Measurements from ENCODE around the gene SLIT1.

The SLIT1 gene

DNA sequence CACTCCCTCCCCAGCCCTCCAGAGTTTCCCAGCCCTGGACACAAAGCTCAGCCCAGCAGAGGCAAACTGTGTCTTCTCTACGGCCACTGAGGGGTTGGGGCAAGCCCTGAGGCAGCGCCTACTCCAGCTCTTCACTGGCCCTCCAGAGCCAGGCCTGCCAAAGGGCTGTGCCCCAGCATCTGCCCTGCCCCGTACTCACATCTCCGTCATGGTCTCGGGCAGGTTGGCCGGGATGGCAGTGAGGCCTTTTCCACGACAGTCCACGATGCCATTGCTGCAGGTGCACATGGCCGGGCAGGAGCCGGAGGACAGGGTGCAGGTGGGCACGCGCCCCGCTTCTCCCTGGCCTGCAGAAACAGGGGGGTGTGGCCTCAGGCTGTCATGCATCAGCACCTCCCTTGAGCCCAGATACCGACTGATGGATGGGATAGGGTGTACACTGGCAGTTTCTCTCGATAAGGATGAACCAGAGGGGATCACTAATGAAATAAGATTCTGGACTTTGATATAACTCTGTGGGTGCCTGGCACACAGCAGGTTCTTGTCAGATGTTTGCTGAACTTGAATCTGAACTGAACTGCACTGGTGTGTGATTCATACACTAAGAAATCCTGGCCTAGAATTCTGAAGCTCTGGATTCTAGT, 125.2 kb downstream of the SLIT1 start:
- DNase-seq, result no peak

GRCh38 chr10:97059872-97060205, 125.9 kb downstream of the SLIT1 start:
- DNase-seq, result no peak

DNA sequence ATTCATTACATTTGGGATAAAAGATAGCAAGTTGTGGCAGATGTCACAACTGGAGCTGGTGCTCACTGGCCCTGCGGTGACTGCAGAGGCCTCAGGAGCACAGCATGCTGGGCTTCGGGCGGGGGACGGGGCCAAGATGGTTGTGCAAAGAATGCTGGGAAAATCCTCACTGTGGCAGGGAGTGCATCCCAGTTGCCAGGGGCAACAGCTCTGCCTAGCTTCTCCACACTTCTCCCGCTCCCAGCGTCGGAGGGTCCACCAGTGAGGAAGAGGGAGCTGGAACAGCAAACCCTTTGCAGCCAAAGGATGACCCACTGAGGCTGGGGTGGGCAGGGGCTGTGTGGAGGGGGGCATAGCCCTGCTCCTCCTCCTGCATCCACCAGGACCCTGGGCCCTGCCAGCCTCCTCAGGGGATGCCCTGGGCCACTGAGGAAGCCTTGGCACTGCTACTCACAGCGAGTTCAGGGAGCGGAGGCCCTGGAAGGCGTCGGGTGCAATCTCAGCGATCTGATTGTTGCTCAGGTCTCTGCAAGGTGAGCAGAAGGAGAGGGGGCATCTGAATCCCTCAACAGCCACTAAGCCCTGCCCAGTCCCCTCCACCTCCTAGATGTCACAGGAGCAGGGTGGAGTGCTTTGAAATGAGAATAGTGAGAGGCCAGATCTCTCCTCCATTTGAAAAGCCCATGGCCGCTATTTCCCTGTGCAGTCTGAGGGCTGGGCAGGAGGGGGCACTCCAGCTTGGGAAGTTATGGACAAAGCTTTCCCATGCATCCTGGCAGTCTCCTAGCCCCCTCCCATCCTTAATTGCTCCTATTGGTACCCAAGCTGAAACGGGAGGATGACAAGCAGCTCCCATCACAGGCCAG, 126.5 kb downstream of the SLIT1 start:
- no peak for DNase-seq

DNA sequence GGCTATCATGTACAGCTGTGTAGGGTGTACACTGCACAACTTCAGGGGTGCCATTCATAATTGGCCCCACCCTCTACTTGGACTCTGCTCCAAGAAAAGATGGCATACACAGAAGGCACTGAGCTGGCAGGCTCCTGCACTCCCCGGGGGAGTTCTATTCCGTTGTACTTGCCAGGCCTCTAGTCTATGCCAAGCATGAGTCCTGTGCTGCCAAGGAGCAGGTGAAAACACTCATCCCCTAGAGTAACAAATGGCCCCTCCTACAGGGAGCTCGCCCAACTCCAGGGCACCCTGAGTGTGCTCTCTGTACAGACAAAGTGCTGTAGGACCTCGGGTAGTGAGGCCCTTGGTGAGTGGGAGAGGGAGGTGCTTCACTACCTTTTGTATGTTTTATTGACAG, 127.2 kb downstream of the SLIT1 start:
- DNase-seq, result no peak

- DNase-seq, result no peak
These were observed 128.1 kb downstream of the SLIT1 start for GRCh38 chr10:97057491-97058235.

- no peak for DNase-seq
These were observed 129.6 kb downstream of the SLIT1 start for GRCh38 chr10:97056003-97056630.

DNA sequence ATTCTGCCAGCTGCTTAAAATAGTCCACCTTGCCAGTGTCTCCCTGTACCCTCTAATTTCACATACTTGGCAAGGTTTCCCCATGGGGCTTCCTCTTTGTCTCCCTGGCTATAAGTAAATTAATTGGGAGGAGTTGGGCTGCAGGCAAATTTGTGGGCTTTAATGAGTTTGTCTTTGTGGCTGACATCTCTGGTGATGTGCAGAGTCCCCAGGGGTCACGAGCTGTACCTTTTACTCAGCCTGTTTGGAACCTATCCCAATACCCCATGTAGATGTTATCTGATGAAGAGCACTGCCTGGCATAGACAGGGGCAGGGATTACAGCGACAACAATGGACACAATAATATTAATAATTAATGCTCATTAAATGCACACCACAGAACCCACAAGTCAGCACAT, 132.5 kb downstream of the SLIT1 start:
- no peak for DNase-seq

DNA sequence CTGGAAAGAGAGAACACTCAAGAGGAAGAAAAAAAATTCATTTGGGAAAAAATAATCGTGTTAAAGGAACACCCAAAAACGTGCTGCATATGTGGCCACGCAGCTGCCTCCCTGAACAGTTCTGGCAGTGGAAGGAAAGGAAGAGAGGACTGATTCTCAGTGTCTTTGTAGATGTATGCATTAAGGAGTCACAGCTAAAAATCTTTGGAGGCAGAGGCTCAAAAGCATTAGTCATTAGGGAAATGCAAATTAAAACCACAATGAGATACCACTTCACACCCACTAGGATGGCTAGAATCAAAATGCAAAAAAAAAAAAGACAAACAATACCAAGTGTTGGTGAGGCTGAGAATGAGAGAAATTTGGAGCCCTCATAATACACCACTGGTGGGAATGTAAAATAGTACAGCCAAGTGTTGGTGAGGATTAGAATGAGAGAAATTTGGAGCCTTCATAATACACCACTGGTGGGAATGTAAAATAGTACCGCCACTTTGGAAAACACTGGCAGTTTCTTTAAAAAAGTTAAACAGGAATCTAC, 134.7 kb downstream of the SLIT1 start:
- DNase-seq, result no peak

- DNase-seq, result no peak
These were observed 135.5 kb downstream of the SLIT1 start for GRCh38 chr10:97050205-97050745.

- DNase-seq, result no peak
These were observed 136.1 kb downstream of the SLIT1 start for GRCh38 chr10:97049670-97050069.

DNA sequence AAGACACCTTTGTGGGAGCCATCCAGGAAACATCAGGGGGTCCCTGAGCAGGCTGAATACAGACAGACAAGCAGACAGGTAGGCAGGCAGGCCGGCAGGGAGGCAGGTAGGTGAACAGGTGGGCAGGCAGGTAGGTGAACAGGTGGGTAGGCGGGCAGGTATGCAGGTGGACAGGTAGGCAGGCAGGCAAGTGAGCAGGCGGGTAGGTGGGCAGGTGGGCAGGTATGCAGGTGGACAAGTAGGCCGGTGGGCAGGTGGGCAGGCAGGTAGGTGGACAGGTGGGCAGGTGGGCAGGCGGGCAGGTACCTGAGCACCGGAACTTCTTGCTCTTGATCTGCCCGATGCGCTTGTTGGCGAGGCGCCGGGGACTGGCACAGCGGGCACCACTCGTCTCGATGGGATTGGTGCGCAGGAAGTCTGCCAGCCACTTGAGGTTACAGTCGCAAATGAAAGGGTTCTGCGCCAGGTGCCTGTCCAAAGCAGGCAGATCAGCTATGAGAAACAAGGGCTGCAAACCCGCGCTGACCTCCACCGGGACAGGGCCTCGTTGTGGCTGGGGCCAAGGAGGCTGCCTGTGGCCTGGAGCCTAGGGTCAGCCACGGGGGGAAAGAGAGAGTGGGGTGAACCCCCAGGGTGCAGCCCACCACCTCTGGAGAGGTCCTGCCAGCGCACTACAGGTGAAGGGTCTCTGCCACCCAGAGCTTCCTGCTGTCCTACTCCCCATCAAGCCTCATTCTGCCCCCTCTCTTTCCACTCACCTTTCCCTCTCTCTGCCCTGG, 136.9 kb downstream of the SLIT1 start:
- DNase-seq, result no peak

GRCh38 chr10:97047788-97048187, 138.0 kb downstream of the SLIT1 start:
- DNase-seq, result no peak

DNA sequence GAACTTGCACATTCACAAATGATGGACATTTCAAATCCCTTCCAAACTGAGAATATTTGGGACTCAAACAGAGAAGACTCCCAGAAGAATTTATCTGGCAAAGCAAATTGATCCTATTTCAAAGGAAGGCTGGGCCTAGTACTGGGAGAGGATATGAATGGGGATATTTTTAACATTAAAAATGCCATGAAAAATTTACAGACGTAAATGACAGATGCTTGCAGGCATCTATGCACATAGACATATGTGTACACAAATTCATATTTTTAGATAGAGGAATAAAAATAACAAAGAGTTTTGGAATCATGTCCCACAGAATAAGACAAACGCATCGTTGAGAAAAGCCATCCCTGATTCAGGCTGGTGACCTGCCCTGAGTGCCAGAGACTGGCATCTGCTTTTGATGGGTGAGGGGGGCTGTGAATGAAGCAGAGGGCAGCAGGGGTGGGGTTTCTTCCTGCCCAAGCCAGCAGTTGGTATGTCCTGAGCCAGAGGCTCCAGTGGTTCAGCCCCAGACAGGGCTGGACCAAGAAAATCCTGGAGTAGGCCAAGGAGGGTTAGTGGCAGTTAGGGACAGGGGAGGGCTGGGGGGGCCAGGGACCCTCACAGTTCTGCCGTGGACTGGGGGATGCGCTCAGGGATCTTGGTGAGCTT, 138.5 kb downstream of the SLIT1 start:
- no peak for DNase-seq

DNA sequence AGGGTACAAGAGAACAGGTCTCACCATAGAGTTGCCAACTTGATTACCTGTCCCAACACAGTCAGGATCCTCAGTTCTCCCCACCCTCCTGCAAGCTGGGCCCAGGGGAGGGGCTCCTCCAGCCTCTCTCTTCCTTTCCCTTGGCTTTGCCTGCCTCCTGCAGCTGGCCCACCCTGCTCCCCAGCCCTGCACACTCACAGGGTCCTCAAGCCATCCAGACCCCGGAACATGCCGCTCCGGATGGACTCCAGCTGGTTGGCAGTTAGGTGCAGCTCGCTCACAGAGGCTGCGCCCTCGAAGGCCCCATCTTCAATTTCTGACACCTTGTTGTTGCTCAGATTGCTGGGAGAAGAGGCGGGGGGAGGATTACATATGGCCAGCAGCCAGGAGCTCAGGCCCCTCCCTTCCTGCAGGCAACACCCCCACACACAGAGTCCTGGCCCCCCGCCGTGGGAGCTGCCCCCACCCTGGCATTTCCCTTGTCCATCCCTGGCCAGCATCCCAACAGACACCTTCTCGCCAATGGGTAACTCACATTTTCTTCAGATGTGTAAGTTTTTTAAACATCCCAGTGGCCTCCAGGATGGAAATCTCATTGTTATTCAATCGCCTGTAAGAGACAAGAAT, 139.2 kb downstream of the SLIT1 start:
- DNase-seq, result no peak

GRCh38 chr10:97043563-97043855, 142.2 kb downstream of the SLIT1 start:
- DNase-seq, result no peak

- no peak for DNase-seq
These were observed 142.8 kb downstream of the SLIT1 start for GRCh38 chr10:97042716-97043562.

GRCh38 chr10:97042081-97042480, 143.7 kb downstream of the SLIT1 start:
- DNase-seq, result no peak

DNA sequence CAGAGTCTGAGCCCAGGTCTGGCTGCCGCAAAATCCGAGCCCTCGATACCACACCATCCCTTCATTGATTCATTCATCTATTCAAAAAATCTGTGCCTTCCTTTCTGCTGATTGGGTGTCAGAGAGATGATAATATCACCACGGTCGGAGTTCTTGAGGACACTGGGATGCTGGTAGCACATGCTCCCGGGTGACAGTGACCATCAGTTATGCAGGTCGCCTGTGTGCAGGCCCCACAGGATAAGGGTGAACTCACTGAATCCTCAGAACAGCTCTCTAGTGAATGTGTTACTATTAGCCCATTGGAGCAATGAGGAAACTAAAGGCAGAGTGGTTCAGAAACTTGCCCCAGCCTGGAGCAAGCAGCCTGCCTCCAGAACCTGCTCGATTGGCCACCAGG, 145.1 kb downstream of the SLIT1 start:
- no peak for DNase-seq

- no peak for DNase-seq
These were observed 145.5 kb downstream of the SLIT1 start for GRCh38 chr10:97040248-97040584.

DNA sequence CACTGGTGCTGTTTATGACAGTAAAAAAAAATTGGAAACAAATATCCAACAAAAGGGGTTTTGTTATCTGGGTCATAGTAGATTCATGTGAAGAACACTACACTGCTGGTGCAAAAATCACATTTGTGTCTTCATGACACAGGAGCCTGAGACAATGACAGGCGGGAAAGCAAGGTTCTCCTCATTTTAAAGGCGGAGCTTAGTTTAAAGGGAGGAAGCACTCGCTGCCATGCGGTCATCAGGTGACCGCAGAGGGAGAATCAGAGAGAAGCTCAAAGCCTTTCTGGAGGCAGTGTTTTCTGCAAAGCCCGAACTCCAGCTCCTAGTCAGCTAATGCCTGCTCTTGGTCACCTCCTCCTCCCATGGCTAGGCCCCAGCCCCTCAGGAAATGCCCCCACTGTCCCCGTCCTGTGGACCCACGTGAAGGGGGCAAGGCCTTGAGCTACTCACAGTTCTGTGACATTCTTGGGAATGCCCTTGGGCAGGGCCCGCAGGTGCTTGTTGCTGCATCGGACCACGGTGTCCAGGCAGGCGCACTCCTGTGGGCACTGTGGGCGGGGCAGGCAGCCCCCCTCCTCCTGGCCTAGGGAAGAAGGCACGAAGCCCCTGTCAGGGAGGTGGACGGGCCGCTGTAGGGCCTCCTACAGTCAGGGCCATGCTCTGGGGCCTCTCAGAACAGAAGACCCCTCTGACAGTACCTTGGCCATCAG, 146.1 kb downstream of the SLIT1 start:
- no peak for DNase-seq
